BLaER1 (cell line): ENCODE results near the gene SUN1.
"Not testable (repeated sequence)": the region's sequence is repeated elsewhere in the genome, so short reads cannot be mapped to it uniquely, and the experiment has no call there.

Source experiments
- H3K27ac ChIP-seq: shearing (Covaris generic); formaldehyde crosslinking; 2 replicates; pipeline ENCODE4 v1.8.1; 2022
- H3K27me3 ChIP-seq: shearing (Covaris generic); formaldehyde crosslinking; 2 replicates; pipeline ENCODE4 v1.8.1; 2022
- H3K36me3 ChIP-seq: shearing (Covaris generic); formaldehyde crosslinking; 2 replicates; pipeline ENCODE4 v1.8.1; 2022
- H3K4me1 ChIP-seq: shearing (Covaris generic); formaldehyde crosslinking; 2 replicates; pipeline ENCODE4 v1.8.1; 2022
- H3K4me2 ChIP-seq: shearing (Covaris generic); formaldehyde crosslinking; 2 replicates; pipeline ENCODE4 v1.8.1; 2022
- H3K4me3 ChIP-seq: shearing (Covaris generic); formaldehyde crosslinking; 2 replicates; pipeline ENCODE4 v1.8.1; 2022
- H3K9ac ChIP-seq: shearing (Covaris generic); formaldehyde crosslinking; 2 replicates; pipeline ENCODE4 v1.8.1; 2022
- H3K9me3 ChIP-seq: shearing (Covaris generic); formaldehyde crosslinking; 2 replicates; pipeline ENCODE4 v1.8.1; 2022
- H4K20me1 ChIP-seq: shearing (Covaris generic); formaldehyde crosslinking; 2 replicates; pipeline ENCODE4 v1.8.1; 2022
- Cebpa-rat ChIP-seq: shearing (Covaris generic); IDR thresholded peaks from 2 replicates; pipeline ENCODE4 v1.8.1; 2022

The SUN1 gene

DNA sequence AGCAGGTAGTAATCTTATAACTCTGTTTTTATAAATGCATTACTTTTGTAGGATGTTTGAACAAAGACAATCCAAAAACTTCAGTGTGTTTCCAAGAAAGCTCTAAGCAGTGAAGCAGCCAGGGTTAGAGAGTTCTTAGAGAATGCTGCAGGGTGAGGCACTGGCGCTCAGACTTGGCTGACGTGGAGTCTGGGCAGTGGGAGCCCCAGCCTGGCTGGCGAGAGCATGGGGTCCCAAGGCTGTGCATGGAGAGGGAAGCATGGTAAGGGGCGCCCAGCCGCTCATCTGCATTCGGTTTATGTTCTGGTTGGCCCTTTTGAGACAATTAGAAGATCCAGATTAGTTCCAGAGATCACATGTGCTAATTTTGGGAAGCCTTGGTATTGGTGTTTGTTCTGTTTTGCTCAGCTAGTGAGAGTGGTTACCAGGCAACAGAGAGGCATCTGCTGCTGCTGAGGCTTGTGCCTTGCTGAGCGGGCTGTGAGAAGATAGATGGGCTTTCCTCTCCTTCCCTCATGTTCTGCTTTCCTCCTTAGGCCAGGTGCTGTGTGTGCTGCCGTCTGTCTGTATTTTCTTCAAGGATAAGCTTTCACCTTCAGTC is 10.3 kb downstream of the SUN1 start:
- Histone ChIP-seq H3K27me3 (no peaks in the 10 kb centered on the region), H3K4me1 (no peaks in the 10 kb centered on the region), H3K9ac (no peak overlapping the region), H3K4me3 (no peak overlapping the region), H3K9me3 (peaks cover 4% of the 10 kb centered on the region; the same call in 1 of the 2 replicates), H3K36me3 (peaks cover 94% of the 10 kb centered on the region), H3K27ac (no peak overlapping the region), H4K20me1 (peaks cover 52% of the 10 kb centered on the region), H3K4me2 (no peak overlapping the region)
- no peak for TF ChIP-seq Cebpa-rat

DNA sequence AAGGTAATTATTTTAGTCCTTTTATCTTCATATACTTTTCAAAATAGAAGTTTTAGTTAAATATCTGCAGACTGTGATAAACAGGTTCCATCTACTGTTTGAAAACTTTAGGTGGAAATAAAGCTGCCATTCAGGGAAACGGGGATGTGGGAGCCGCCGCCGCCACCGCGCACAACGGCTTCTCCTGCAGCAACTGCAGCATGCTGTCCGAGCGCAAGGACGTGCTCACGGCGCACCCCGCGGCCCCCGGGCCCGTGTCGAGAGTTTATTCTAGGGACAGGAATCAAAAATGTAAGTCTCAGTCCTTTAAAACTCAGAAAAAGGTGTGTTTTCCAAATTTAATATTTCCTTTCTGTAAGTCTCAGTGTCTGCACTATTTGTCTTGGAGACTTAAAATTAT is 11.0 kb downstream of the SUN1 start:
- Histone ChIP-seq H3K27ac (no peak overlapping the region), H3K4me1 (no peaks in the 10 kb centered on the region), H3K9ac (no peak overlapping the region), H3K9me3 (peaks cover 4% of the 10 kb centered on the region; the same call in 1 of the 2 replicates), H3K4me2 (no peak overlapping the region), H3K4me3 (no peak overlapping the region), H3K36me3 (peaks cover 93% of the 10 kb centered on the region), H4K20me1 (peaks cover 51% of the 10 kb centered on the region), H3K27me3 (no peaks in the 10 kb centered on the region)
- no peak for TF ChIP-seq Cebpa-rat

DNA sequence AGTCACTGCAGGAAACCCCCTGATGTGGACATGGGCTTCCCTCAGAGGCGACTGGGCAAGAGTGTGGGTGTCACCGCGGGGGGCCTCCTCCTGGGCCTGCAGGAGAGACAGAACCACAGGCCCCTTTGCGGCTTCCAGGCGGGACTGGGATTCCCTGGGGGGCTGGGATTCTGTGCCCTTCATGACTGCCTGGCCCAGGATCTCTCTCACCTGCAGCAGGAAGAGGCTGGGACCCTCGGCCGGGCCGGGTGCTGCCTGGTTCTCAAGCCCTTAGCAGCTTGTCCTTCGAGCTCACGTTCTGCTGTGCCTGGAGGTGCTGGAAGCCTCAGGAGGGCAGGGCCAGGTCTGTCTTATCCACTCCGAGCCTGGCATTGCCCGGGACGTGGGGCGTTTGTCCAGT is 11.8 kb downstream of the SUN1 start:
- H4K20me1 ChIP-seq, result peaks cover 50% of the 10 kb centered on the region
- H3K4me2 ChIP-seq, result no peak overlapping the region
- peaks cover 93% of the 10 kb centered on the region for H3K36me3 ChIP-seq
- no peak overlapping the region for H3K4me3 ChIP-seq
- peaks cover 4% of the 10 kb centered on the region; the same call in 1 of the 2 replicates for H3K9me3 ChIP-seq
- H3K9ac ChIP-seq, result no peak overlapping the region
- no peak for TF ChIP-seq Cebpa-rat
- no peaks in the 10 kb centered on the region for H3K4me1 ChIP-seq
- H3K27me3 ChIP-seq, result no peaks in the 10 kb centered on the region
- no peak overlapping the region for H3K27ac ChIP-seq

- peaks cover 4% of the 10 kb centered on the region; the same call in 1 of the 2 replicates for H3K9me3 ChIP-seq
- H3K4me2 ChIP-seq, result no peak overlapping the region
- peaks cover 93% of the 10 kb centered on the region for H3K36me3 ChIP-seq
- TF ChIP-seq Cebpa-rat, result no peak
- no peaks in the 10 kb centered on the region for H3K27me3 ChIP-seq
- H4K20me1 ChIP-seq, result peaks cover 51% of the 10 kb centered on the region
- H3K9ac ChIP-seq, result no peak overlapping the region
- no peak overlapping the region for H3K27ac ChIP-seq
- H3K4me1 ChIP-seq, result no peaks in the 10 kb centered on the region
- no peak overlapping the region for H3K4me3 ChIP-seq
These were observed 12.2 kb downstream of the SUN1 start for GRCh38 chr7:844514-844913.

GRCh38 chr7:845091-845490 is 12.8 kb downstream of the SUN1 start:
- Histone ChIP-seq H3K27me3 (no peaks in the 10 kb centered on the region), H3K4me2 (no peak overlapping the region), H4K20me1 (peaks cover 54% of the 10 kb centered on the region), H3K9ac (no peak overlapping the region), H3K36me3 (peaks cover 93% of the 10 kb centered on the region), H3K27ac (no peak overlapping the region), H3K4me3 (no peak overlapping the region), H3K9me3 (peaks cover 4% of the 10 kb centered on the region; the same call in 1 of the 2 replicates), H3K4me1 (no peaks in the 10 kb centered on the region)
- no peak for TF ChIP-seq Cebpa-rat

GRCh38 chr7:845731-846130 is 13.5 kb downstream of the SUN1 start:
- H3K4me3 ChIP-seq, result no peak overlapping the region
- no peaks in the 10 kb centered on the region for H3K27me3 ChIP-seq
- H3K9ac ChIP-seq, result no peak overlapping the region
- no peak for TF ChIP-seq Cebpa-rat
- H3K4me2 ChIP-seq, result no peak overlapping the region
- peaks cover 95% of the 10 kb centered on the region for H3K36me3 ChIP-seq
- peaks cover 52% of the 10 kb centered on the region for H4K20me1 ChIP-seq
- H3K27ac ChIP-seq, result no peak overlapping the region
- no peaks in the 10 kb centered on the region for H3K4me1 ChIP-seq
- H3K9me3 ChIP-seq, result peaks cover 4% of the 10 kb centered on the region; the same call in 1 of the 2 replicates

GRCh38 chr7:846958-847650 is 14.8 kb downstream of the SUN1 start:
- H3K27ac ChIP-seq, H3K4me2 ChIP-seq, H3K4me1 ChIP-seq, H3K4me3 ChIP-seq, H3K27me3 ChIP-seq, H3K9me3 ChIP-seq, H3K9ac ChIP-seq: not testable (repeated sequence)
- peaks cover 97% of the 10 kb centered on the region for H3K36me3 ChIP-seq
- peaks cover 60% of the 10 kb centered on the region for H4K20me1 ChIP-seq

GRCh38 chr7:847728-848127 is 15.5 kb downstream of the SUN1 start:
- not testable (repeated sequence) for H3K27me3 ChIP-seq, H3K4me3 ChIP-seq, H3K27ac ChIP-seq, H3K4me2 ChIP-seq, H3K9ac ChIP-seq, H3K9me3 ChIP-seq, H3K4me1 ChIP-seq
- Histone ChIP-seq H4K20me1 (peaks cover 60% of the 10 kb centered on the region), H3K36me3 (peaks cover 97% of the 10 kb centered on the region)

DNA sequence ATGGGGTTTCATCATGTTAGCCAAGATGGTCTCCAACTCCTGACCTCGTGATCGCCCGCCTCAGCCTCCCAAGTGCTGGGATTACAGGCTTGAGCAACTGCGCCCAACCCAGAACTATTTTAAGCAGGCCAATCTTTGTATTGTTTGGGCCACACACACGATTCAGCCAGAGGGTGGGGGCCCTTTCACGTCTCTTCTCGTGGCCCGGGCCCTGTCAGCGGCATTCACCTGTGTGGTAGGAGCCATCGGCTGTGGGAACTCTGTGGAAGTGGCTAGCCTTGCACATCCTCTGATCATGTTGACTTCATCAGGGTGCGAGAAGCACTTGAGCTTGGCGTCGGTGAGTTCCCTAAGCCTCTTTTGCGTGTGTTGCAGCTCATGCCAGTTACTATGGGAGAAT is 16.9 kb downstream of the SUN1 start:
- no peak overlapping the region for H3K9ac ChIP-seq
- peaks cover 55% of the 10 kb centered on the region for H4K20me1 ChIP-seq
- peaks cover 4% of the 10 kb centered on the region; the same call in 1 of the 2 replicates for H3K9me3 ChIP-seq
- peaks cover 97% of the 10 kb centered on the region for H3K36me3 ChIP-seq
- H3K4me2 ChIP-seq, result no peak overlapping the region
- H3K4me1 ChIP-seq, result no peaks in the 10 kb centered on the region
- H3K27ac ChIP-seq, result no peak overlapping the region
- no peak overlapping the region for H3K4me3 ChIP-seq
- no peak for TF ChIP-seq Cebpa-rat
- no peaks in the 10 kb centered on the region for H3K27me3 ChIP-seq

DNA sequence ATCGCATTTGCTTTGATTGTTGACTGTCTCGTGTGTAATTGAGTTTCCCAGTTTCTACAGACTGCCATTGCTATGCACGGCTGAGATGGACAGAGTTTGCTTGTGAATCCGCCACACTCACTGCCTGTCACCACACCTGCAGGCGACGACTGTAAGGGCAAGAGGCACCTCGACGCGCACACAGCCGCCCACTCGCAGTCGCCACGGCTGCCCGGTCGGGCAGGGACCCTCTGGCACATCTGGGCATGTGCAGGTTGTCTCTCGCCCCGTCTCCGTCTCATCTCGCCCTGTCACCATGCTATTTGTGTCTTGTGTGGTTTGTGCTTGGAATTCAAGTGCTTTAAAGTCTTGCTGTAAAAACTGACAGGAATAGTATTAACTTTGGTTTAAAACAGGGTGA is 17.5 kb downstream of the SUN1 start:
- Histone ChIP-seq H4K20me1 (peaks cover 48% of the 10 kb centered on the region), H3K9me3 (peaks cover 4% of the 10 kb centered on the region; the same call in 1 of the 2 replicates), H3K27ac (no peak overlapping the region), H3K4me3 (no peak overlapping the region), H3K4me1 (no peaks in the 10 kb centered on the region), H3K36me3 (peaks cover 97% of the 10 kb centered on the region), H3K9ac (no peak overlapping the region), H3K27me3 (no peaks in the 10 kb centered on the region), H3K4me2 (no peak overlapping the region)
- no peak for TF ChIP-seq Cebpa-rat
